Osteocyte (in vitro differentiated cells): ENCODE results near the gene CYP3A4. TPM values are rescaled to one million over a fixed set of nuclear protein-coding genes. Genes with fewer than 3 reads are reported as not detected.

Experiments
- DNase-seq: peaks from one replicate; pipeline ENCODE4 v3.0.0; 2021; ENCODE audit warnings: mixed read lengths; ENCODE audit not compliant: unreplicated experiment; ENCODE audit errors: extremely low spot score
- H3K27ac Mint-ChIP-seq: one replicate; pipeline ENCODE4 v1.8.0; 2021; ENCODE audit warnings: mild to moderate bottlenecking, mixed read lengths; ENCODE audit not compliant: unreplicated experiment
- H3K27me3 Mint-ChIP-seq: one replicate; pipeline ENCODE4 v1.8.0; 2021; ENCODE audit warnings: mixed read lengths; ENCODE audit not compliant: unreplicated experiment
- H3K36me3 Mint-ChIP-seq: one replicate; pipeline ENCODE4 v1.8.0; 2021; ENCODE audit warnings: mixed read lengths; ENCODE audit not compliant: unreplicated experiment
- H3K4me1 Mint-ChIP-seq: one replicate; pipeline ENCODE4 v1.8.0; 2021; ENCODE audit warnings: mixed read lengths; ENCODE audit not compliant: unreplicated experiment
- H3K4me3 Mint-ChIP-seq: one replicate; pipeline ENCODE4 v1.8.0; 2021; ENCODE audit warnings: mild to moderate bottlenecking, moderate library complexity, mixed read lengths; ENCODE audit not compliant: unreplicated experiment
- H3K9me3 Mint-ChIP-seq: one replicate; pipeline ENCODE4 v1.8.0; 2021; ENCODE audit warnings: mixed read lengths; ENCODE audit not compliant: unreplicated experiment
- total RNA-seq: library from RNA; stranded (reverse); gene quantifications from 2 replicates; pipeline ENCODE4 v1.2.1, GENCODE V29; 2021
- TF ChIP-seq, protein P1 (sequence below): fragments of 200-600 bp; sonication (generic); IDR thresholded peaks from 2 replicates; pipeline ENCODE4 v1.5.0; 2021; ENCODE audit warnings: antibody characterized with exemption, mild to moderate bottlenecking, moderate library complexity

Gene CYP3A4
- total RNA-seq, 1 donor from 2014 or later: not detected

DNA sequence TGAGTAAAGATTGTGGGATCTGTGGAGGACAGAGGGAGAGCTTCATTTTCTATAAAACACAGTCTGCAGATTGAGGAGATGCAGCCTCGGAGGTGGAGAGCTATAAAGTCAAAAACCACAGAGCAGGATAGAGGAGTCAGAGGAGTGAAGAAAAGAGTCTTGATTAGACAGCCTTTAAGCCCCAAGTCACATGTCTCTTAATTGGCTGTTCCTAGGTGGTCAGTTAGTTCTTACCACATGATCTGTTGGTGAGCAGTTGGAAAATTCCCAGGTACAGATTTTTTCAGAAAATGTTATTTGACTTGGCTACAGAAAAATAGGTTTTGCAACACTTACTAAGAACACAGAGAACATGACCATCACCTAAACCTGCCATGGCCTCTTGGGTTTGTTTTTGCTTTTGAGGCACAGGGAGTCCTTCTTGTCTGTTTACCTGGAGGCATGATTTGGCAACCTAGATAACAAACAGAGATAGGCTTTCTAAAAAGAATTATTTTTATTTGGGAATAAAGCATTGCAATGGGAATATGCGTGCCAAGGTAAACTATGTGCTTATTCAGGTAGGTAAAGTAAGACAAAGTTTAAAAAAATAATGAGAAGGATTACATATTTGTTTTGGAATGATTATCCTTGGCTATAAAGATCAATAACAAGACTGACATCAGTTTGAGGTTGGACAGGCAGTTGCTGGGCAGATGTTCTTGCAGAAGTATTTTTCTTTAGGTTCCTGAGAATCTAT, 43.2 kb upstream of the CYP3A4 start:
- DNase-seq: no peak
- TF ChIP-seq, protein P1, sequence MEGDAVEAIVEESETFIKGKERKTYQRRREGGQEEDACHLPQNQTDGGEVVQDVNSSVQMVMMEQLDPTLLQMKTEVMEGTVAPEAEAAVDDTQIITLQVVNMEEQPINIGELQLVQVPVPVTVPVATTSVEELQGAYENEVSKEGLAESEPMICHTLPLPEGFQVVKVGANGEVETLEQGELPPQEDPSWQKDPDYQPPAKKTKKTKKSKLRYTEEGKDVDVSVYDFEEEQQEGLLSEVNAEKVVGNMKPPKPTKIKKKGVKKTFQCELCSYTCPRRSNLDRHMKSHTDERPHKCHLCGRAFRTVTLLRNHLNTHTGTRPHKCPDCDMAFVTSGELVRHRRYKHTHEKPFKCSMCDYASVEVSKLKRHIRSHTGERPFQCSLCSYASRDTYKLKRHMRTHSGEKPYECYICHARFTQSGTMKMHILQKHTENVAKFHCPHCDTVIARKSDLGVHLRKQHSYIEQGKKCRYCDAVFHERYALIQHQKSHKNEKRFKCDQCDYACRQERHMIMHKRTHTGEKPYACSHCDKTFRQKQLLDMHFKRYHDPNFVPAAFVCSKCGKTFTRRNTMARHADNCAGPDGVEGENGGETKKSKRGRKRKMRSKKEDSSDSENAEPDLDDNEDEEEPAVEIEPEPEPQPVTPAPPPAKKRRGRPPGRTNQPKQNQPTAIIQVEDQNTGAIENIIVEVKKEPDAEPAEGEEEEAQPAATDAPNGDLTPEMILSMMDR: no peak
- no peak overlapping the region for H3K4me3 Mint-ChIP-seq
- H3K27ac Mint-ChIP-seq: no peak overlapping the region
- H3K9me3 Mint-ChIP-seq: no peaks in the 10 kb centered on the region
- peaks cover 13% of the 10 kb centered on the region for H3K27me3 Mint-ChIP-seq
- H3K36me3 Mint-ChIP-seq: no peaks in the 10 kb centered on the region
- no peaks in the 10 kb centered on the region for H3K4me1 Mint-ChIP-seq

DNA sequence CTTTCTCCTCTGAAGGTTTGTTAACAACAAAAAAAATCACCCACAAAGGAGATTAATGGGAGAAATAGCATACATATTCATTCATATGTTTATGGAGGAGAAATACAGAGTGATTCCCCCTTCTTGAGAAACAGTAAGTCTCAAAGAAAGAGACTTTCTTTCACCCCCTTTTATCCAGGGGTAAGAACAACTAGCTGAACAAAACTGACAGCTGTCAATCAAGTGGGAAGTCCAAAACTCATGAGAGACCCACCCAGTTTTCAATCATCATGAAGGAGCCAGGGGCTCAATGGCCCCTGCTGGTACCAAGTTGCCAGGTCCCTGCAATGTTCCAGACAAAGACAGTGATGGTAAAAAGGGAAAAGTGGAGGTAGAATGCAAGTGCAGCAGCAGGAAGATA, 41.9 kb upstream of the CYP3A4 start:
- H3K36me3 Mint-ChIP-seq: no peaks in the 10 kb centered on the region
- H3K27ac Mint-ChIP-seq: no peak overlapping the region
- DNase-seq: no peak
- TF ChIP-seq, protein P1: no peak
- no peak overlapping the region for H3K4me3 Mint-ChIP-seq
- peaks cover 13% of the 10 kb centered on the region for H3K27me3 Mint-ChIP-seq
- H3K9me3 Mint-ChIP-seq: no peaks in the 10 kb centered on the region
- H3K4me1 Mint-ChIP-seq: no peaks in the 10 kb centered on the region

DNA sequence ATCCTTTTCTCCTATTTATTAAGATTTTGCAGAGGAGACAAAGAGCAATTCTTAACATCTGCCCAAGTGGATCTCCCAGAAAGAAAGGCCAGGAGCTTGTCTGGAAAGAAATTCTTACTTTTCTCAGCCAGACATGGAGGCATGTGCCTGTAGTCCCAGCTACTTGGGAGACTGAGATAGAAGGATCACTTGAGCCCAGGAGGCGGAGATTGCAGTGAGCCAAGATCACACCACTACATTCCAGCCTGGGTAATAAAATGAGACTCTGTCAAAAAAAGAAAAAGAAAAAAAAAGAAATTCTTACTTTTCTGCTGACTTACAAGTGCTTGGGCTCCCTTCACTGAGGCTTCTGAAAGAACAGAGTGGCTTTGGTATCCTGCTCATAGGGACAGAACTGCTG, 41.5 kb upstream of the CYP3A4 start:
- DNase-seq: peak; percentile 8
- Mint-ChIP-seq H3K27me3 (peaks cover 18% of the 10 kb centered on the region), H3K27ac (no peak overlapping the region), H3K36me3 (no peaks in the 10 kb centered on the region), H3K9me3 (no peaks in the 10 kb centered on the region), H3K4me3 (no peak overlapping the region), H3K4me1 (no peaks in the 10 kb centered on the region)
- TF ChIP-seq, protein P1: no peak

DNA sequence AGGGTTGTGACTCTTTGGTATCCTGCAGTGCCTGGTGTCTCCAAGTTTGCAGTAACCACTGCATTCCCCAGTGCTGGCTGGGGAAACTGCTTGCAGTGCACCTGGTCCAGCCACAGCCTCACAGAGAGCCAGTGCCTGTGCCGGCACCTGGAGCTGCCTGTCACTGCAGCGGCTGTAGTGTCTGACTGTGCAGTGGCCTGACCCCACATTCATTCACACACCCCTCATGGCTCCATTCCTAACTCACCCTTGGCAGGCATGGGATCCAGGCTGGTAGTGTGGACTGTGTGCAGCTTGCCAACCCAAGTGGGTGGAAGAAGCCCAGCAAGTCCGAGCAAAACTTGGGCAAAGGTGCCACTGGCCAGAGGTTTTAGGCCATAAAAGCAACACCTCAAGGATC, 40.1 kb upstream of the CYP3A4 start:
- Mint-ChIP-seq H3K27me3 (peaks cover 23% of the 10 kb centered on the region), H3K36me3 (no peaks in the 10 kb centered on the region), H3K4me3 (no peak overlapping the region), H3K27ac (no peak overlapping the region), H3K9me3 (no peaks in the 10 kb centered on the region), H3K4me1 (no peaks in the 10 kb centered on the region)
- TF ChIP-seq, protein P1: no peak
- peak; percentile 74 for DNase-seq

DNA sequence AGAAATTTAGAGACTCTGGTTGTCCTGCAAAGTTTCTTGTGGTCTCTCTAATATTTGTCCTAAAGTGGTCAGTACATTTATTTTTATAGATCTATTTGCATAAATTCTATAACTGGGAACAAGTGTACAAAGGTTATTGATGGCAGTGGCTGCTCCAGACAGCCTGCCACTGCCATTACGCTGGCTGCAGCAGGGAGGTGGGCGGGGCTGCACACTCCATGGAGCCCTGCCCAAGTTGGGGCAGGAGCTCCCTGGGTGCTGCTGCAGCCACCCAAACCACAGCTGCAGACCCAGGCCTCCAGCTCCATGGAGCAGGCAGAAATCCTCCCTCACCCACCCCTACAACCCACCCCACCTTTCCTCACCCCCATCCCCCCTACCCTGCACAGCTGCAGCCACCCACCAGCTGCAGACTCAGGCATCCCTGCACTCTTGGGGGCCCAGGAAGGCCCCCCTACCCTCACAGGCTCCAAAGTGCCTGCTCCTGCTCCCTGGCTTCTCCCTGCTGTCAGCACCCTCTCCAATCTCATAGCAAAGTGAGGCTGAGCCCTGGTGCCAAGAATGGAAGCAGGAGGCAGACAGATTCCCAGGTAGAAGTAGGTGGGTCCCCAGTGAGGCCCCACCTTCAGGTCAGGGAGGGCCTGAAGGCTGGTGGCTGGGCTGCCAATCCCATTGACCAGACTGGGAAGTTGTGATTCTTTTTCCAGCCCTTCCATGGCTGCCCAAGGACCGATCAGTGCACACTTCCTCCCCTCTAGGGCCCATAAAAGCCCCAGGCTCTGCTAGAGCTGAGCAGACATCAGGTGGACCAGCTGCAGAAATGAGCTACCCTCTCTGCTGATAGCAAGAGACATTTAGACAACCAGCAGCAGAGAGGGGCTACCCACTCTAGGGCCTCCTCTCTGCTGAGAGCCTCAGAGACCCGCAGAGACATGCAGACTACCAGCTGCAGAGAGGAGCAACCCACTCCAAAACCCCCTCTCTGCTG, 39.0 kb upstream of the CYP3A4 start:
- TF ChIP-seq, protein P1: no peak
- Mint-ChIP-seq H3K9me3 (no peaks in the 10 kb centered on the region), H3K4me1 (no peaks in the 10 kb centered on the region), H3K27ac (no peak overlapping the region), H3K4me3 (no peak overlapping the region), H3K27me3 (peaks cover 19% of the 10 kb centered on the region), H3K36me3 (no peaks in the 10 kb centered on the region)
- DNase-seq: peak; percentile 65
